Measurements from ENCODE around the gene RNH1.

DNA sequence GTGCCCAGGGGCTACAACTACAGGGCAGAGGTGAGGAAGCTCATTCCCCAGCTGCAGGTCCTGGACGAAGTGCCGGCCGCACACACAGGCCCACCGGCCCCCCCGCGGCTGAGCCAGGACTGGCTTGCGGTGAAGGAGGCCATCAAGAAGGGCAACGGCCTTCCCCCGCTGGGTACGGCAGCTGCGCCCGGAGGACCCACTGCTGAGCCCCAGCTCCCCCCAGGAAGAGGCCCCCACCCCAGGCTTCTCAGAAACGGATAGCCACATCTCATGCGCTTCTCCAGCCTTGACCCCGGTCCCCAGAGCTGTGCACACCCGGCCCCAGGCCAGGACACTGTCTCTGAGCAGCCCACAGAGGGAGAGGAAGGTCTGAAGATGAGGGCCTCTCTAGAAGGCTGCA, 44.1 kb upstream of the RNH1 start:
- TF ChIP-seq, protein P1, sequence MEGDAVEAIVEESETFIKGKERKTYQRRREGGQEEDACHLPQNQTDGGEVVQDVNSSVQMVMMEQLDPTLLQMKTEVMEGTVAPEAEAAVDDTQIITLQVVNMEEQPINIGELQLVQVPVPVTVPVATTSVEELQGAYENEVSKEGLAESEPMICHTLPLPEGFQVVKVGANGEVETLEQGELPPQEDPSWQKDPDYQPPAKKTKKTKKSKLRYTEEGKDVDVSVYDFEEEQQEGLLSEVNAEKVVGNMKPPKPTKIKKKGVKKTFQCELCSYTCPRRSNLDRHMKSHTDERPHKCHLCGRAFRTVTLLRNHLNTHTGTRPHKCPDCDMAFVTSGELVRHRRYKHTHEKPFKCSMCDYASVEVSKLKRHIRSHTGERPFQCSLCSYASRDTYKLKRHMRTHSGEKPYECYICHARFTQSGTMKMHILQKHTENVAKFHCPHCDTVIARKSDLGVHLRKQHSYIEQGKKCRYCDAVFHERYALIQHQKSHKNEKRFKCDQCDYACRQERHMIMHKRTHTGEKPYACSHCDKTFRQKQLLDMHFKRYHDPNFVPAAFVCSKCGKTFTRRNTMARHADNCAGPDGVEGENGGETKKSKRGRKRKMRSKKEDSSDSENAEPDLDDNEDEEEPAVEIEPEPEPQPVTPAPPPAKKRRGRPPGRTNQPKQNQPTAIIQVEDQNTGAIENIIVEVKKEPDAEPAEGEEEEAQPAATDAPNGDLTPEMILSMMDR (conservative IDR thresholded peaks at IDR 0.05 in 1 of 2, IDR thresholded peaks at IDR 0.05 in 1 of 2; ENCODE audit: extremely low read depth in 1 of 2, insufficient read depth in 1 of 2, low read depth in 1 of 2, low read length in 2 of 2): no peak
- no peak for TF ChIP-seq EZH2 (IDR thresholded peaks at IDR 0.05; ENCODE audit: borderline replicate concordance, low read length)
